Measurements from ENCODE around the gene ZFP1.
A peak's percentile ranks its signal among the peaks of the same experiment; 100 is the strongest.
"Not testable (repeated sequence)": the region's sequence is repeated elsewhere in the genome, so short reads cannot be mapped to it uniquely, and the experiment has no call there.

The ZFP1 gene

DNA sequence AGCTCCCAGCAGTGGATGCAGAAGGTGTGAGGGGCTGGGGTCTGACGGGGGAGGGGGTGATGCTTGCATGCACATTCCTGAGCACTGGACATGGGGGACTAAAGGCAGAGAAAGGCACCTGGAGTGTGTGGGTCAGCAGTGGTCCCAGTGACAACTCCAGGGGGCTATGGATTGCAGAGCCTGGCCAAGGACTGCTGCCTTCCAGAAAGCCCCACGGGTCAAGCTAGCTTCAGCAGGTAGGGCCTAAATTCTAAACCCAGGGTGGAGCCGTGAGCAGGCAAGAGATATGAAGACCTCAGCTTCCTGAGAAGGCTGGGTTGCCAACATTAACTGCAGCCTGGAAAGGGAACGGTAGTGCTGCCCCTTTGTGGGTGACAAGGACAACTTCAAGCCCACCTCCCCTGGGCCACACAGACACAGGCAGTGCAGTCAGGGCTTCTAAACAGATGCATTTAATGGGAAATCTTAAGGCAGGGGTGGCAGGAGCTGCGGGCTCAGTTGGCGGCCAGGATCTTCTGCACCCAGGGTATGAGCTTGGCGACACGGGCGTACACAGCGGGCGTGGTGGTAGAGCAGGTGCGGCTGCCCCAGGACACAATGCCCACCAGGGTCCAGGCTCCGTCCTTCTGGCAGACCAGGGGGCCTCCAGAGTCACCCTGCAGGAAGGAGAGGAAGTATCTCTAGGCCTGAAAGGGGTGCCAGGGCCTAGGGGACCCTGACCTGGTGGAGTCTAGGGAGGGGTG is 55.5 kb downstream of the ZFP1 start:
- H3K27me3 Mint-ChIP-seq: peaks cover 65% of the 10 kb centered on the region

GRCh38 chr16:75204410-75204758 is 56.1 kb downstream of the ZFP1 start:
- Mint-ChIP-seq H3K9me3 (no peaks in the 10 kb centered on the region), H3K4me3 (no peak overlapping the region), H3K27me3 (peaks cover 70% of the 10 kb centered on the region), H3K27ac (no peak overlapping the region), H3K4me1 (peaks cover 26% of the 10 kb centered on the region), H3K36me3 (no peaks in the 10 kb centered on the region)
- ATAC-seq: no peak

More for the DNA sequence above, 55.5 kb downstream of the ZFP1 start:
- Mint-ChIP-seq H3K4me1 (peaks cover 26% of the 10 kb centered on the region), H3K9me3 (no peaks in the 10 kb centered on the region), H3K27ac (no peak overlapping the region), H3K4me3 (no peak overlapping the region), H3K36me3 (no peaks in the 10 kb centered on the region)
- ATAC-seq: no peak

DNA sequence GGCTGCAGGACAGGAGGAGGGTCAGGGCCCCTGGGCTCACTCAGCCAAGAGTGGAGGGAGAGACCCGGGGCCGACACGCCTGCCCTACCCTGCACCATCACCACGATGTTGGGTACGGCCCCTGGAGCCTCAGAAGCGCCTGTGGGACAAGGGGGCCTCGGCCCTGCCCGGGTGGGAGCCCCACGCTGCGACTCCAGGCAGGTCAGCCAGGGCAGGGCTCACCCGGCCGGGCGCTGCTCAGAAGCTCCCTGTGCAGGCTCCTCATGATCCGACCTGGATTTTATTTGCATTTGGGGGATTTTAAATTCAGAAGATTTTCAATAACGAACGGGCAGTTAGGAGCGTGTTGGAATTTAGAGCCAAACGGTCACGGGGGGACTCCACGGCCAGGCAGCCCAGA is 56.6 kb downstream of the ZFP1 start:
- H3K27ac Mint-ChIP-seq, ATAC-seq, H3K36me3 Mint-ChIP-seq, H3K4me3 Mint-ChIP-seq, H3K9me3 Mint-ChIP-seq: not testable (repeated sequence)
- Mint-ChIP-seq H3K4me1 (peaks cover 24% of the 10 kb centered on the region), H3K27me3 (peaks cover 72% of the 10 kb centered on the region)

GRCh38 chr16:75205438-75205837 is 57.1 kb downstream of the ZFP1 start:
- peaks cover 66% of the 10 kb centered on the region for H3K27me3 Mint-ChIP-seq
- not testable (repeated sequence) for H3K4me3 Mint-ChIP-seq, ATAC-seq, H3K9me3 Mint-ChIP-seq, H3K27ac Mint-ChIP-seq, H3K36me3 Mint-ChIP-seq
- H3K4me1 Mint-ChIP-seq: peaks cover 20% of the 10 kb centered on the region

GRCh38 chr16:75205961-75206748 is 57.8 kb downstream of the ZFP1 start:
- H3K9me3 Mint-ChIP-seq, H3K27ac Mint-ChIP-seq, H3K36me3 Mint-ChIP-seq, H3K4me3 Mint-ChIP-seq: not testable (repeated sequence)
- Mint-ChIP-seq H3K27me3 (peaks cover 59% of the 10 kb centered on the region), H3K4me1 (peaks cover 13% of the 10 kb centered on the region)
- ATAC-seq: peak; percentile 51

- Mint-ChIP-seq H3K4me3 (no peak within 1 kb of the TSS), H3K27ac (no peak within 1 kb of the TSS), H3K4me1 (peaks cover 8% of the 10 kb centered on the region), H3K27me3 (peaks cover 56% of the 10 kb centered on the region), H3K9me3 (no peaks in the 10 kb centered on the region), H3K36me3 (no peaks in the 10 kb centered on the region)
- ATAC-seq: peak; percentile 55
Measured at GRCh38 chr16:75206749-75207451, 58.6 kb downstream of the ZFP1 start, which contains the start of gene CTRB2. Gene CTRB2, minus strand, starts transcription at chr16:75207161. Its CDS starts 20 bp downstream, at chr16:75207141.

GRCh38 chr16:75207831-75208230 is 59.5 kb downstream of the ZFP1 start:
- Mint-ChIP-seq H3K27me3 (peaks cover 63% of the 10 kb centered on the region), H3K4me3 (no peak overlapping the region), H3K36me3 (no peaks in the 10 kb centered on the region), H3K9me3 (no peaks in the 10 kb centered on the region), H3K27ac (no peak overlapping the region), H3K4me1 (peaks cover 8% of the 10 kb centered on the region)
- no peak for ATAC-seq

GRCh38 chr16:75208242-75208825 is 60.0 kb downstream of the ZFP1 start:
- no peak for ATAC-seq
- Mint-ChIP-seq H3K4me3 (no peak overlapping the region), H3K4me1 (peaks cover 8% of the 10 kb centered on the region), H3K9me3 (no peaks in the 10 kb centered on the region), H3K36me3 (no peaks in the 10 kb centered on the region), H3K27me3 (peaks cover 63% of the 10 kb centered on the region), H3K27ac (no peak overlapping the region)

GRCh38 chr16:75208861-75209505 is 60.7 kb downstream of the ZFP1 start:
- H3K4me1 Mint-ChIP-seq: peaks cover 8% of the 10 kb centered on the region
- no peak overlapping the region for H3K27ac Mint-ChIP-seq
- peaks cover 58% of the 10 kb centered on the region for H3K27me3 Mint-ChIP-seq
- no peaks in the 10 kb centered on the region for H3K36me3 Mint-ChIP-seq
- ATAC-seq: no peak
- H3K9me3 Mint-ChIP-seq: no peaks in the 10 kb centered on the region
- H3K4me3 Mint-ChIP-seq: no peak overlapping the region

GRCh38 chr16:75209514-75209913 is 61.2 kb downstream of the ZFP1 start:
- H3K27me3 Mint-ChIP-seq: peaks cover 54% of the 10 kb centered on the region
- H3K9me3 Mint-ChIP-seq, ATAC-seq, H3K4me1 Mint-ChIP-seq, H3K27ac Mint-ChIP-seq, H3K36me3 Mint-ChIP-seq, H3K4me3 Mint-ChIP-seq: not testable (repeated sequence)

GRCh38 chr16:75209944-75210343 is 61.6 kb downstream of the ZFP1 start:
- peaks cover 54% of the 10 kb centered on the region for H3K27me3 Mint-ChIP-seq
- ATAC-seq: no peak
- H3K4me3 Mint-ChIP-seq: no peak overlapping the region
- no peaks in the 10 kb centered on the region for H3K36me3 Mint-ChIP-seq
- H3K4me1 Mint-ChIP-seq: peaks cover 8% of the 10 kb centered on the region
- no peaks in the 10 kb centered on the region for H3K9me3 Mint-ChIP-seq
- no peak overlapping the region for H3K27ac Mint-ChIP-seq

- not testable (repeated sequence) for H3K36me3 Mint-ChIP-seq, ATAC-seq, H3K4me3 Mint-ChIP-seq, H3K27ac Mint-ChIP-seq, H3K4me1 Mint-ChIP-seq, H3K9me3 Mint-ChIP-seq
- peaks cover 54% of the 10 kb centered on the region for H3K27me3 Mint-ChIP-seq
Measured at GRCh38 chr16:75211286-75211685, 63.0 kb downstream of the ZFP1 start.

- Mint-ChIP-seq H3K36me3 (no peaks in the 10 kb centered on the region), H3K27me3 (peaks cover 19% of the 10 kb centered on the region), H3K4me3 (no peak overlapping the region), H3K4me1 (peaks cover 24% of the 10 kb centered on the region), H3K9me3 (no peaks in the 10 kb centered on the region), H3K27ac (no peak overlapping the region)
- no peak for ATAC-seq
Measured at GRCh38 chr16:75216127-75216526, 67.8 kb downstream of the ZFP1 start.

DNA sequence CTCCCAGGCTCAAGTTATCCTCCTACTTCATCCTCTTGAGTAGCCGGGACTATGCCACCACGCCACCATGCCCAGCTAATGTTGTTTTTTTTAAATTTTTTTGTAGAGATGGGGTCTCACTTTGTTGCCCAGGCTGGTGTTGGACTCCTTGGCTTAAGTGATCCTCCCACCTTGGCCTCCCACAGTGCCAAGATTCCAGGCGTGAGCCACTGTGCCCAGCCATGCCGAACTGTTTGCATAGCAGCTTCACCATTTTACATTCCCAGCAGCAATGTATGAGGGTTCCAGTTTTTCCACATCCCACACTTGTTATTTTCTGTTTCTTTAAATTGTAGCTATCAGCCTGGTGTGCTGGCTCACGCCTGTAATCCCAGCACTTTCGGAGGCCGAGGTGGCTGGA is 68.3 kb downstream of the ZFP1 start:
- no peaks in the 10 kb centered on the region for H3K36me3 Mint-ChIP-seq
- no peak overlapping the region for H3K27ac Mint-ChIP-seq
- H3K9me3 Mint-ChIP-seq: no peaks in the 10 kb centered on the region
- peaks cover 19% of the 10 kb centered on the region for H3K27me3 Mint-ChIP-seq
- no peak overlapping the region for H3K4me3 Mint-ChIP-seq
- H3K4me1 Mint-ChIP-seq: peaks cover 24% of the 10 kb centered on the region
- ATAC-seq: no peak

DNA sequence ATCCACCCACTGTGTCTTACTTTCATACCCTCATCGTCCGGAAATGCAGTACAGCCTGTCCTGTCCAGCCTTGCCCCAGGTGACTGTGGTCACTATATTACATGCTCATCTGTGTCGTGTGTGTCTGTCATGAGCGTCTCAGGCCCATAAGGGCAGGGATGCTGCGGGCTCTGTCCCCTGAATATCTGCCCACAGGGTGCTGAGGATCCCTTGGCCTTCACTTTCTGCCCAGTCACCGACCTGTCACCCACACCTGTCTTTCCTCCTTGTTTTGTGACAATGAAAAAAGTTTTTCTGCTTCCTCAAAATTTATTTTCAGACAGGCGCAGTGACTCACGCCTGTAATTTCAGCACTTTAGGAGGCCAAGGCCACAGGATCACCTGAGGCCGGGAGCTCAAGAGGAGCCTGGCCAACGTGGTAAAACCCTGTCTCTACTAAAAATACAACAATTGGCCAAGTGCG is 69.1 kb downstream of the ZFP1 start:
- H3K27me3 Mint-ChIP-seq: peaks cover 17% of the 10 kb centered on the region
- H3K36me3 Mint-ChIP-seq: no peaks in the 10 kb centered on the region
- peaks cover 24% of the 10 kb centered on the region for H3K4me1 Mint-ChIP-seq
- no peak overlapping the region for H3K27ac Mint-ChIP-seq
- no peaks in the 10 kb centered on the region for H3K9me3 Mint-ChIP-seq
- ATAC-seq: no peak
- no peak overlapping the region for H3K4me3 Mint-ChIP-seq

Data from stimulated activated memory B cell treated with anti-CD40 and anti-IgM and Interleukin-4, amounts not matched to agents 10 μg/mL and 1 μg/mL and 100 μg/mL, for 72 hours (primary cell).